HepG2 (cell line): ENCODE measurements around the gene ARMC5. TPM values are rescaled to one million over a fixed set of nuclear protein-coding genes. Genes with fewer than 3 reads are reported as not detected.
A peak's percentile ranks its signal among the peaks of the same experiment; 100 is the strongest.

Experiments
- ATAC-seq: fragments of 200-7000 bp; cut with Tn5 transposase; 3 replicates; pipeline ENCODE4 v1.9.1; 2020; ENCODE audit warnings: mild to moderate bottlenecking, moderate library complexity
- BruUV-seq: library from RNA; stranded (reverse); fragments of 400-500 nt; replicated peaks from 2 replicates; lab custom pipeline; 2021; lab: Mats Ljungman, UMichigan
- CTCF ChIA-PET: fragments of 300-600 bp; formaldehyde crosslinking; extraction: SDS; loops from one replicate; lab custom pipeline; 2021; ENCODE audit warnings: low total read pairs, inconsistent platforms, low intra/inter-chr PET ratio; lab: Yijun Ruan, JAX
- POLR2A ChIA-PET: fragments of 350-600 bp; sonication (Branson Sonifier 250); formaldehyde crosslinking; loops from one replicate; lab custom pipeline; 2020; ENCODE audit warnings: antibody characterized with exemption, inconsistent platforms; lab: Yijun Ruan, JAX
- DNase-seq: peaks from one replicate; pipeline ENCODE4 v3.0.0-alpha.2; 2015; ENCODE audit warnings: low spot score
- FAIRE-seq: peaks from 3 replicates; lab custom pipeline; 2011; peaks lifted over from hg19 to GRCh38; lab: Jason Lieb, UNC
- H2AFZ ChIP-seq: one replicate; pipeline ENCODE4 v1.6.1; 2011; ENCODE audit warnings: low read length, inconsistent platforms
- H3K27ac ChIP-seq: fragments of 300-600 bp; 3 replicates; pipeline ENCODE4 v1.8.0; 2011; ENCODE audit warnings: mixed run types, mild to moderate bottlenecking, mixed read lengths, low read length, inconsistent platforms; ENCODE audit not compliant: insufficient read depth; ENCODE audit errors: extremely low read length
- H3K27me3 ChIP-seq, 2 experiments: fragments of 200-600 bp in 1 of 2; 2 replicates in 1 of 2; 3 replicates in 1 of 2; pipeline versions ENCODE4 v1.6.0 to v1.8.0; 2011; ENCODE audit warnings: low read length in 2 of 2, mild to moderate bottlenecking in 2 of 2, moderate library complexity in 2 of 2, inconsistent platforms in 1 of 2; ENCODE audit not compliant: insufficient read depth in 2 of 2, control insufficient read depth in 1 of 2
- H3K36me3 ChIP-seq, 2 experiments: fragments of 200-600 bp in 1 of 2; replicated peaks in 1 of 2; 2 replicates in 1 of 2; 3 replicates in 1 of 2; pipeline versions ENCODE4 v1.5.1 to v1.8.0; 2011; ENCODE audit warnings: low read length in 2 of 2, inconsistent platforms in 1 of 2; ENCODE audit not compliant: insufficient read depth in 2 of 2, control insufficient read depth in 1 of 2
- H3K4me1 ChIP-seq: 2 replicates; pipeline ENCODE4 v1.5.1; 2012; ENCODE audit warnings: low read length, inconsistent platforms; ENCODE audit not compliant: insufficient read depth
- H3K4me2 ChIP-seq: 2 replicates; pipeline ENCODE4 v1.6.0; 2011; ENCODE audit warnings: low read depth, low read length, inconsistent platforms
- H3K4me3 ChIP-seq, 3 experiments: fragments of 200-600 bp in 1 of 3; sonication (generic), shearing (Covaris generic) in 1 of 3; replicated peaks in 1 of 3; 2 replicates each; pipeline ENCODE4 v1.5.1; 2011 to 2016; ENCODE audit warnings: low read length in 3 of 3, inconsistent platforms in 2 of 3, low read depth in 2 of 3, mild to moderate bottlenecking in 2 of 3, control low read depth in 1 of 3, mixed read lengths in 1 of 3; ENCODE audit not compliant: insufficient read depth in 1 of 3
- H3K79me2 ChIP-seq: one replicate; pipeline ENCODE4 v1.6.1; 2011; ENCODE audit warnings: low read length, inconsistent platforms; ENCODE audit not compliant: insufficient read depth
- H3K9ac ChIP-seq: 2 replicates; pipeline ENCODE4 v1.6.0; 2011; ENCODE audit warnings: mild to moderate bottlenecking, low read depth, low read length, inconsistent platforms; ENCODE audit not compliant: insufficient read depth
- H3K9me3 ChIP-seq: 2 replicates; pipeline ENCODE4 v1.5.1; 2012; ENCODE audit warnings: mild to moderate bottlenecking, low read length
- H4K20me1 ChIP-seq: 2 replicates; pipeline ENCODE4 v1.6.0; 2011; ENCODE audit warnings: inconsistent platforms, mild to moderate bottlenecking, low read length, moderate library complexity; ENCODE audit not compliant: insufficient read depth
- BCL6 ChIP-seq: IDR thresholded peaks from 2 replicates; pipeline ENCODE4 v1.6.1; 2016; ENCODE audit warnings: missing genetic modification reagents, missing compliant biosample characterization
- CHD4 ChIP-seq: fragments of 200-600 bp; sonication (generic); IDR thresholded peaks from 2 replicates; pipeline ENCODE4 v1.7.0; 2017; ENCODE audit warnings: mild to moderate bottlenecking, low read length, borderline replicate concordance
- CTCF ChIP-seq: sonication (generic); formaldehyde crosslinking; IDR thresholded peaks from 2 replicates; pipeline ENCODE4 v1.5.0; 2020; ENCODE audit warnings: mild to moderate bottlenecking, missing genetic modification reagents, moderate library complexity
- ERF ChIP-seq: IDR thresholded peaks from 2 replicates; pipeline ENCODE4 v1.6.1; 2018; ENCODE audit warnings: missing biosample characterization, missing genetic modification reagents
- FOXA1 ChIP-seq, 2 experiments: fragments of 450-650 bp in 1 of 2; sonication (generic) in 1 of 2; formaldehyde crosslinking in 1 of 2; IDR thresholded peaks; 2 replicates each; pipeline versions ENCODE4 v1.4.0 to v1.6.1; 2016 to 2020; ENCODE audit warnings: missing genetic modification reagents in 1 of 2
- FOXA3 ChIP-seq: IDR thresholded peaks from 2 replicates; pipeline ENCODE4 v1.6.1; 2016; ENCODE audit warnings: missing genetic modification reagents, missing compliant biosample characterization
- FOXK1 ChIP-seq: sonication (generic); formaldehyde crosslinking; IDR thresholded peaks from 2 replicates; pipeline ENCODE4 v1.4.0; 2020; ENCODE audit warnings: low read depth, missing genetic modification reagents, borderline replicate concordance
- FOXO1 ChIP-seq: sonication (generic); formaldehyde crosslinking; IDR thresholded peaks from 2 replicates; pipeline ENCODE4 v1.4.0; 2020; ENCODE audit warnings: missing genetic modification reagents
- GATAD1 ChIP-seq: IDR thresholded peaks from 2 replicates; pipeline ENCODE4 v1.6.1; 2016; ENCODE audit warnings: missing genetic modification reagents, missing compliant biosample characterization
- MIXL1 ChIP-seq: IDR thresholded peaks from 2 replicates; pipeline ENCODE4 v1.6.1; 2016
- NPAS2 ChIP-seq: sonication (generic); formaldehyde crosslinking; IDR thresholded peaks from 2 replicates; pipeline ENCODE4 v1.8.0; 2022; ENCODE audit warnings: mild to moderate bottlenecking, missing genetic modification reagents, borderline replicate concordance
- NR2C2 ChIP-seq: sonication (generic); formaldehyde crosslinking; IDR thresholded peaks from 2 replicates; pipeline ENCODE4 v1.4.0; 2020; ENCODE audit warnings: missing genetic modification reagents, mild to moderate bottlenecking, moderate library complexity, borderline replicate concordance
- RAD21 ChIP-seq: fragments of 450-650 bp; formaldehyde crosslinking; IDR thresholded peaks from 2 replicates; pipeline ENCODE4 v1.5.0; 2020; ENCODE audit warnings: mild to moderate bottlenecking
- TEAD3 ChIP-seq: optimal IDR thresholded peaks from 2 replicates; pipeline ENCODE3; 2016; ENCODE audit warnings: borderline replicate concordance
- ZNF34 ChIP-seq: sonication (generic); formaldehyde crosslinking; IDR thresholded peaks from 2 replicates; pipeline ENCODE4 v1.4.0; 2020; ENCODE audit warnings: mild to moderate bottlenecking, missing genetic modification reagents, borderline replicate concordance
- WGBS: methylation state at CpG from one replicate; pipeline ENCODE4 v1.1.6; 2017; ENCODE audit warnings: low lambda C conversion rate; 5-methylcytosine and 5-hydroxymethylcytosine counted together
- in situ Hi-C: cut with HindIII; loops from 2 replicates; pipeline ENCODE4 v1.10.0; 2017; ENCODE audit warnings: low pct_unique_long_range_greater_than_20kb; ENCODE audit not compliant: extremely low pct_ligation_motif_present
- intact Hi-C: fragments of 100-400 bp; cut with micrococcal nuclease; formaldehyde crosslinking; loops from one replicate; pipeline ENCODE4 v1.10.0; 2022; ENCODE audit not compliant: unreplicated experiment
- polyA plus RNA-seq, 8 experiments: library from polyadenylated mRNA; depleted of rRNA in 3 of 8; stranded (reverse) in 7 of 8; unstranded in 1 of 8; fragments of >200 nt; fragmentation: Illumina TruSeq in 4 of 8; extraction: Trizol in 4 of 8; gene quantifications; 2 replicates each; pipeline versions ENCODE4 v1.2.1 to v1.2.3, GENCODE V29; 2011 to 2016; ENCODE audit warnings: low read depth in 4 of 8, missing spikeins in 1 of 8, mixed read lengths in 1 of 8; ENCODE audit not compliant: insufficient read depth in 1 of 8
- total RNA-seq, 5 experiments: library from RNA; depleted of rRNA; stranded (reverse); fragments of >200 nt; fragmentation: Illumina TruSeq; extraction: Trizol; gene quantifications; 2 replicates each; pipeline ENCODE4 v1.2.3, GENCODE V29; 2016; ENCODE audit warnings: low read depth in 1 of 5
- TF ChIP-seq, protein P1 (sequence below): IDR thresholded peaks from 2 replicates; pipeline ENCODE4 v1.6.1; 2016; ENCODE audit warnings: mild to moderate bottlenecking
- TF ChIP-seq, protein P2 (sequence below): sonication (generic); formaldehyde crosslinking; IDR thresholded peaks from 2 replicates; pipeline ENCODE4 v1.4.0; 2020; ENCODE audit warnings: low read depth, mild to moderate bottlenecking, missing genetic modification reagents
- TF ChIP-seq, protein P3 (sequence below): sonication (generic); formaldehyde crosslinking; IDR thresholded peaks from 2 replicates; pipeline ENCODE4 v1.5.0; 2020; ENCODE audit warnings: mild to moderate bottlenecking, missing genetic modification reagents

Gene ARMC5
- total and polyA plus RNA-seq, 2 of the 13 experiments (the other 11 are each of a cell fraction or from before 2014, with no cell fraction given): 10.8 to 22.3 TPM

GRCh38 chr16:31460582-31461002 lies 1.3 kb downstream of the ARMC5 start:
- peaks cover 38% of the 10 kb centered on the region for H3K79me2 ChIP-seq
- ChIA-PET POLR2A (interaction anchor here (1.0 to 8.3 kb wide), 13 partner anchors 8 to 343 kb away, joined by 3 to 110 read pairs (median 8); partner anchors contain the start of genes FUS, PYCARD, RUSF1 and TGFB1I1), CTCF (no interaction called here)
- no peaks in the 10 kb centered on the region for H3K9me3 ChIP-seq
- peak overlapping the region; percentile 81 for H3K4me2 ChIP-seq
- FAIRE-seq: no peak
- intact Hi-C loops (no loop called here), in situ Hi-C loops (no loop called here)
- peaks cover 36% of the 10 kb centered on the region for H4K20me1 ChIP-seq
- no peak overlapping the region for H2AFZ ChIP-seq
- no peak for ATAC-seq
- peaks cover 28 to 42% of the 10 kb centered on the region in 2 experiments for H3K36me3 ChIP-seq
- peaks cover 35% of the 10 kb centered on the region for H3K4me1 ChIP-seq
- no peak overlapping the region for H3K27ac ChIP-seq
- H3K27me3 ChIP-seq: no peaks in the 10 kb centered on the region; a peak in 1 of 5 replicates
- DNase-seq: peak; percentile 54
- WGBS: 80% methylated on average over 8 of the region's 8 CpGs
- H3K4me3 ChIP-seq: peak overlapping the region; percentile 58 to 72 (median 61)
- TSS peak; percentile 62 for BruUV-seq
- no peak overlapping the region for H3K9ac ChIP-seq
- TF ChIP-seq CTCF (CRISPR knock-in tag) (peak; percentile 45), FOXA1 (IDR thresholded peaks at IDR 0.05) (no peak), FOXA1 (CRISPR knock-in tag; IDR thresholded peaks at IDR 0.05) (0 out of 2 replicates have a peak, but pooled peaks have one; percentile 35), BCL6 (CRISPR knock-in tag) (peak; percentile 87), CHD4 (peak; percentile 40; the same call in 1 of the 2 replicates), FOXO1 (CRISPR knock-in tag) (0 out of 2 replicates have a peak, but pooled peaks have one; percentile 30), ERF (no peak), RAD21 (CRISPR knock-in tag) (peak; percentile 22; the same call in 1 of the 2 replicates), MIXL1 (0 out of 2 replicates have a peak, but pooled peaks have one; percentile 13), FOXK1 (CRISPR knock-in tag) (peak; percentile 13; the same call in 1 of the 2 replicates), NPAS2 (no peak), GATAD1 (CRISPR knock-in tag) (peak; percentile 14; the same call in 1 of the 2 replicates), FOXA3 (CRISPR knock-in tag) (0 out of 2 replicates have a peak, but pooled peaks have one; percentile 15), NR2C2 (no peak), TEAD3 (peak; percentile 46), ZNF34 (0 out of 2 replicates have a peak, but pooled peaks have one; percentile 43)
- TF ChIP-seq, protein P1, sequence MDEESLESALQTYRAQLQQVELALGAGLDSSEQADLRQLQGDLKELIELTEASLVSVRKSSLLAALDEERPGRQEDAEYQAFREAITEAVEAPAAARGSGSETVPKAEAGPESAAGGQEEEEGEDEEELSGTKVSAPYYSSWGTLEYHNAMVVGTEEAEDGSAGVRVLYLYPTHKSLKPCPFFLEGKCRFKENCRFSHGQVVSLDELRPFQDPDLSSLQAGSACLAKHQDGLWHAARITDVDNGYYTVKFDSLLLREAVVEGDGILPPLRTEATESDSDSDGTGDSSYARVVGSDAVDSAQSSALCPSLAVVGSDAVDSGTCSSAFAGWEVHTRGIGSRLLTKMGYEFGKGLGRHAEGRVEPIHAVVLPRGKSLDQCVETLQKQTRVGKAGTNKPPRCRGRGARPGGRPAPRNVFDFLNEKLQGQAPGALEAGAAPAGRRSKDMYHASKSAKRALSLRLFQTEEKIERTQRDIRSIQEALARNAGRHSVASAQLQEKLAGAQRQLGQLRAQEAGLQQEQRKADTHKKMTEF: no peak
- TF ChIP-seq, protein P2, sequence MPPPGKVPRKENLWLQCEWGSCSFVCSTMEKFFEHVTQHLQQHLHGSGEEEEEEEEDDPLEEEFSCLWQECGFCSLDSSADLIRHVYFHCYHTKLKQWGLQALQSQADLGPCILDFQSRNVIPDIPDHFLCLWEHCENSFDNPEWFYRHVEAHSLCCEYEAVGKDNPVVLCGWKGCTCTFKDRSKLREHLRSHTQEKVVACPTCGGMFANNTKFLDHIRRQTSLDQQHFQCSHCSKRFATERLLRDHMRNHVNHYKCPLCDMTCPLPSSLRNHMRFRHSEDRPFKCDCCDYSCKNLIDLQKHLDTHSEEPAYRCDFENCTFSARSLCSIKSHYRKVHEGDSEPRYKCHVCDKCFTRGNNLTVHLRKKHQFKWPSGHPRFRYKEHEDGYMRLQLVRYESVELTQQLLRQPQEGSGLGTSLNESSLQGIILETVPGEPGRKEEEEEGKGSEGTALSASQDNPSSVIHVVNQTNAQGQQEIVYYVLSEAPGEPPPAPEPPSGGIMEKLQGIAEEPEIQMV (CRISPR knock-in tag): 0 out of 2 replicates have a peak, but pooled peaks have one; percentile 41
- TF ChIP-seq, protein P3, sequence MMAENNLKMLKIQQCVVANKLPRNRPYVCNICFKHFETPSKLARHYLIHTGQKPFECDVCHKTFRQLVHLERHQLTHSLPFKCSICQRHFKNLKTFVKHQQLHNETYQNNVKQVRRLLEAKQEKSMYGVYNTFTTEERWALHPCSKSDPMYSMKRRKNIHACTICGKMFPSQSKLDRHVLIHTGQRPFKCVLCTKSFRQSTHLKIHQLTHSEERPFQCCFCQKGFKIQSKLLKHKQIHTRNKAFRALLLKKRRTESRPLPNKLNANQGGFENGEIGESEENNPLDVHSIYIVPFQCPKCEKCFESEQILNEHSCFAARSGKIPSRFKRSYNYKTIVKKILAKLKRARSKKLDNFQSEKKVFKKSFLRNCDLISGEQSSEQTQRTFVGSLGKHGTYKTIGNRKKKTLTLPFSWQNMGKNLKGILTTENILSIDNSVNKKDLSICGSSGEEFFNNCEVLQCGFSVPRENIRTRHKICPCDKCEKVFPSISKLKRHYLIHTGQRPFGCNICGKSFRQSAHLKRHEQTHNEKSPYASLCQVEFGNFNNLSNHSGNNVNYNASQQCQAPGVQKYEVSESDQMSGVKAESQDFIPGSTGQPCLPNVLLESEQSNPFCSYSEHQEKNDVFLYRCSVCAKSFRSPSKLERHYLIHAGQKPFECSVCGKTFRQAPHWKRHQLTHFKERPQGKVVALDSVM (CRISPR knock-in tag): peak; percentile 89
